ENCODE results near the gene RNU1-3.
"Not testable (repeated sequence)": the region's sequence is repeated elsewhere in the genome, so short reads cannot be mapped to it uniquely, and the experiment has no call there.

Gene RNU1-3

GRCh38 chr1:16666502-16667413 lies at the start of gene RNU1-3:
Gene RNU1-3, minus strand, starts transcription at chr1:16666948.
- DNase-seq = not testable (repeated sequence)

GRCh38 chr1:16713480-16713879 lies 46.7 kb upstream of the RNU1-3 start:
- not testable (repeated sequence) for DNase-seq

- DNase-seq = not testable (repeated sequence)
Measured at GRCh38 chr1:16712984-16713383, 46.2 kb upstream of the RNU1-3 start.

- DNase-seq = not testable (repeated sequence)
Measured at GRCh38 chr1:16712582-16712981, 45.8 kb upstream of the RNU1-3 start.

DNA sequence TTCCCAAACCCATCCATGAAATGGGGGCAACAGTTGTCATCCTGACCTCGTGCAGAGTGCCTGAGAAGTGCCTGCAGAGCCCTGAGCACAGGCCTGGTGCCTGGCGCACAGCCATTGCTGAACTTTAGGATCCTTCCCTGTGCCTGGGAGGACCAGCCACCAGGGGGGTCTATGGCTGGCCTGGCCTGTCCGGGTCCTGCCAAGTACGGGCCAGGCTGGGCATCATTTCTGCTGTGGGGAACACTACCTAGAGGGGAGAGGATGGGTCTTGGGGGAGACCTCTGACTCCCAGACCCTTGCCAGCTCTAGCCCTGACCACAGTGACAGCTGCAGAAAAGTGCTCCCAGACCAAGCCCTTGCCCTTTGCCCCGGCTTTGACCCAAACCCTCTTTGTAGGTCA lies 45.4 kb upstream of the RNU1-3 start:
- DNase-seq = not testable (repeated sequence)

GRCh38 chr1:16710618-16711017 lies 43.9 kb upstream of the RNU1-3 start:
- DNase-seq = peak; percentile 81

DNA sequence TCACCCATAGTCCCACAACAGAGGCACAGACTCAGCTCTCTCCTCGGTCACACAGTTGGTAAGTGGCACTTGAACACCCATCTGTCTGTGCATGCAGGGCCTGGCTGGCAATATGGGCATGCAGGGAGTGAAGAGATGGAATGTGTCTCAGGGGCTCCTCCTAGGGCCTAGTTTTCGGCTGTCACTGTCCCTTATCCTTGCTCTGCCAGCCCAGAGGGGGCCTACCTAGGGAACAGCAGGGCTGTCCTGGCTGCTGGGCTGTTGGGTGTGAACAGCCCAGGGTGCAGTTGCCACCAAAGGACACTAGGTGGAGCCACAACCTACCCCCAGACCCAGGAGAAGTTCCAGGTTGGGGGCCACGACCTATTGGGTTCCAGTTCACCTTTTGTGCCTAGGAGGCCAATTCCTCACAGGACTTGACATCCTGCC lies 42.9 kb upstream of the RNU1-3 start:
- not testable (repeated sequence) for DNase-seq

- not testable (repeated sequence) for DNase-seq
Measured at GRCh38 chr1:16708704-16709103, 42.0 kb upstream of the RNU1-3 start.

DNA sequence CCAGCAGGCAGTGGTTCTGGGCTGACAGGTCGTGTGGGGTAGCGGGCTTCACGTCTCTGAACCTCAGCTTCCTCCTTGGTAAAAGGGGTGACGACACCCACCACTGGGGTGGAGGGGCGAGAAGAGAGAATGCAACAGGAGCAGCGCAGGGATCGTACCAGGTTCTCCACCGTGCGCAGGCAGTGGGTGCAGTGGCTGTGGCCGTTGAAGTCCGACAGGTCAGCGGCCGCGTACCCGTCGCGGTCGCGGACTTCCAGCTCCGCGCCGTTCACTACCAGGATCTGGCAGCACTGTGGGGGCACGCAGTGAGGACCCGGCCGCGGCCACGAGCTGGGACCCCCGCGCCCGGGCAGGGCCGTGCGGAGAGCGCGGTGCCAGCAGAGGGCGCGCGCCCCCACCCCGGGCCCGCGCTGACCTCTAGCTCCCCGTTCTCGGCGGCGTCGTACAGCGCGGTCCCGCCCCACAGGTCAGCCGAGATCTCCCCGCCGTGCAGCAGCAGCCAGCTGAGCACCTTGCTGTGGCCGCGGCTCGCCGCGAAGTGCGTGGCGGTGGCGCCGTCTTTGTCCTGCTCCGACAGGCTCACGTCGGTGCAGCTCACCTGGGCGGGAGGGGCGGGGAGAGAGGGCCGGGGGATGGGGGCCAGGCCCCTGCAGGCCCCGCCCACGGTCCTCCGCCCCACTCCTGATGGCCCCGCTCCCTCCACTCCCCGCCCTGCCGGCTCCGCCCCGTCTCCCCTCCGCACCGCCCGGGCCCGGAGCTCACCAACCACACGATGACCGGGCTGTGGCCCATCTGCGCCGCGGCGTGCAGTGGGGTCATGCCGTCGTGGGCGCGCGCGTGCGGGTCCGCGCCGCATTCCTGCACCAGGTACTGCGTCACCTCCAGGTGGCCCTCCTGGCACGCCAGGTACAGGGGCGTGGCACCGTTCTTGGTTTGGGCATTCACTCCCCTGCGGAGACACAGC lies 40.7 kb upstream of the RNU1-3 start:
- not testable (repeated sequence) for DNase-seq

- DNase-seq = peak; percentile 40
Measured at GRCh38 chr1:16706302-16706701, 39.6 kb upstream of the RNU1-3 start.

DNA sequence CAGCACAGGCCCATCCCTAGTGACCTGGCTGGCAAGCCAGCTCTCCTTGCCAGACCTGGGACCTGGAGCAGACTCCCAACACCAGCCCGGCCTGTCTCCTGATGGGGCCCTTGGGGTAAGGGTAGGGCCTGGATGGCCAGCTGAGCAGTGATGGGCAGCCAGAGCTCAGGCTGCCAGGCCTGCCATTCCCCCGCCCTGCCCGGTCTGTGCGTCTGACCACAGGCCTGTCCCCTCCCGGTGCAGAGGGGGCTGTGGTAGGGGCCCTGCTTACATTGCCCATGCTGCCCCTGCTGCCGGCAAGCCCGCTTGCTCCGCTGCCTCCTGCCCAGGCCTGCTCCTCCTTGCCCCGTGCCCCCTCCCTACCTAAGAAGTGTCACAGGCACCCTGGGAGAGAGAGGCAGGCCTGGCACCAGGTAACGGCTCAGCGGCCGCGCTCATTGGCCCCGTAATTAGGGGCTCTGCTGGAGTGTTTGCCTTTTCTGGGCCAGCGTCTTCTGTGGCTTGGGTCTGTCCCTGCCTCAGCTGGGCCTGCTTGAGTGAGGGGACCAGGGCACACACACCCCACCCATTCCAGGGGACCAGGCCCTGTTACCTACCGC lies 37.9 kb upstream of the RNU1-3 start:
- not testable (repeated sequence) for DNase-seq

- not testable (repeated sequence) for DNase-seq
Measured at GRCh38 chr1:16704076-16704475, 37.3 kb upstream of the RNU1-3 start.

DNA sequence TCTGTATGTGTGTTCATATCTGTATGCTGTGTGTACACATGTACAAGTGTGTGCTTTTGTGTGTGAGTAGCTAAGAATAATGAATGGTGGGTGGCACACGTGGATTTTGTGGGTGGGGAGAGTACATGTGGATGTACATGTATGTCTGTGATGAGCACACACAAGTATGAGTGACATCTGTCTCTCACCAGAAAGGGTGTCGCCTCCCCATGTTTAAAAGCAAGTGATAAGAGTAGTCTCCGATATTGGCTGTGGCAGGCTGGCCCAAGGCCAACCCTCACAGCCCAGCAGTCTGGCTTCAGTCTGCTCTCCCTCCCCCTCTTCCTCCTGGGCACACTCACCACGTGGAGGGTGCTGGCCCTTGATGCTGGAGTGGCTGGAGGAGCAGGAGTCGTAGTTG lies 36.9 kb upstream of the RNU1-3 start:
- DNase-seq = not testable (repeated sequence)

DNA sequence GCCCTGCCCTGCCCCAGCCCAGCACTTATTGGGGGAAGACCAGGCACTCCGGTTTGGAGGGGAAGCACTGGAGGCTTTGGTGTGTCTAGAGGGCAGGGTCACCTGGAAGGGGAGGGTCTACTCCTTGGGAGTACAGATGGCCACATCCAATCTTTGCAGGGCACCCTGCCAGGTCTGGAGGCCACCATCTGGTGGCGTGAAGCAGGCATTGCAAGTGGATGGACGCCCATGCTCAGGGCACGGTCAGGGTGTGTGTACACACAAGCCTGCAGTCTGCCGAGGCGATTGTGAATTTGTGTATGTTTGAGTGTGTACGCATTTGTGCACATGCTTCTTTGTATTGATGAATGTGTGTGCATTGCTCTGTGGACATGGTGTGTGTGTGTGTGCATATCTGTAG lies 36.4 kb upstream of the RNU1-3 start:
- not testable (repeated sequence) for DNase-seq

GRCh38 chr1:16702280-16702679 lies 35.5 kb upstream of the RNU1-3 start:
- DNase-seq = not testable (repeated sequence)

GRCh38 chr1:16701189-16701588 lies 34.4 kb upstream of the RNU1-3 start:
- DNase-seq = not testable (repeated sequence)

DNA sequence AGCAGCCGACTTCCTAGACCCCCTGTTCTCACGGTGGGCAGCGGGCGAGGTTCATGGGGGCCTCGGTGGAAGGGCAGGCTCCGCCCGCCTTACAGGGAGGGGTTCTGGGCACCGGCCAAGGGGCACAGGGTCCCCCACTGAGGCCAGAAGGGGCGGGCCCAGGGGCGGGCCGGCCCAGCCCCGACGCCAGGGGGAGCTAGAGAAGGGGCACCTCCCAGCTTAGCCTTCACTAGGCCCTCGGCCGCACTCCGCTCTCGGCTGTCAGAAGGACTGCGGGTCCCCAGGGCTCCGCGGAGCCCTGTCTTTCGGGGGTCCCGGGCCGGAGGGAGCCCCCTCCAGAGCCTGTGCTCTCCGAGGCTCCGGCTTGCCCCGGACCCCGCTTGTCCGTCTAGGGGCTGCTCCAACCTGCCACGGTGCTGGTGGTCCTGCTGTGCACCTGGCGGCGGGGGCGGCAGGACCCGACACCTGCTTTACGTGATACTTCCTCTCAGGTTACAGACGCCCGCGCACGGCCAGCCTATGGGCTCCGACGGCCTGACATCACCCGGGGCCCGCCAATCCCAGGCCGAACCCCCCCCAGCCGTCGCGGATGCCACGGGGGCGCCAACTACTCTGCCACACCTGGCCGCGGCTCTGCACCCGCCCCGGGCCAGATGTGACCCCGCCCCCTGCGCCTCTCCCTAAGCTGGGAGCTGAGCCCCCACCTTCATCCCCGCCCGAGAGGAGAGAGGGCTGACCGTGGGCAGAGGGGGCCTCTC lies 33.6 kb upstream of the RNU1-3 start:
- DNase-seq = not testable (repeated sequence)

- not testable (repeated sequence) for DNase-seq
Measured at GRCh38 chr1:16699440-16699839, 32.7 kb upstream of the RNU1-3 start.

- DNase-seq = not testable (repeated sequence)
Measured at GRCh38 chr1:16697152-16697551, 30.4 kb upstream of the RNU1-3 start.

DNA sequence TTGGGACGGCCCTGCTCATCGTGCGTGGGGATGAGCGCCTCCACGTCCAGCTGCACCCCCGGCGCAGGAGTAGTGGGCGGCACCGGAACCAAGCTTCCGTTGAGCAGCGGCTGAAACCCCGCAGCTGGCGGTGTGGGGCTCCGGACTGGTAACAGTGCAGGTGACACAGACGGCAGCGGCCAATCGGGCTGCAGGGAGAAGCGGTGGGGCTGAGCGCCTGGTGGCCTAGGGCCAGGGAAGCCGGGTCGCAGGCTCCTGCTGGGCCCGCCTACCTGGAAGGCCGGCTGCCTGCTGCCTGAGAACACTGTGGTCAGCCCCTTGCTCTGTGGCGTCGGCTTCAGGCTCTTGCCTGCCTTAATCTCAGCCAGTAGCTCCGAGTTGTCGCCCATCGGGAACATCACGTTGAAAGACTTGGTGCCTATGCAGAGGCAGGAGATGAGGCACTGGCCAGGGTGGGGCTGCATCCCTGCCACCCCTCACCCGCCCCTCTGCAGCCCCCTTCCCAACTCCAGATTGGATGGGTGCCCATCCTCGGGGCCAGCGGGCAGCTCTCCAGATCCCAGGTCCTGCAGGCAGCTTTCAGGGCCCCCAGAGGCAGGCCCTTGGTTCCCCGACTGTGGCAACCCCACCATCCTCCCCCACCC lies 29.9 kb upstream of the RNU1-3 start:
- DNase-seq = not testable (repeated sequence)

DNA sequence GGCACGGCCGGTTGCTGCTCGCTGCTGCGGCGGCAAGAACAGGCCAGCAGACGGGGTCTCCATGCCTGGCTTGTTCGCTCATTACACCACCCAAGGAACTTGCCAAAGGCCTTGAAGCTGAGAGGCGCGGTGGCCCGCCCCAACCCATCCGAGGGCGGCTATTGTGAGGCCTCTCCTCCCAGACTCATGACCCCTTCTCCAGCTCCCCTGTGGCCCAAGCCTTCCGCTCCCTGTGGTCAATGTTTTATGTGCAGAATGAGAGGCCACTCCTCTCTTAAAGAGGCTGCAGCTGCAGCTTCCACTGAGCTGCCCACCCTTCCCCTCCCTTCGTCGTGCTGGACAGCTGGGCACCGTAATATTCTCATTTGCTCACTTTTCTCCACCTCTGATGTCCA lies 27.6 kb upstream of the RNU1-3 start:
- DNase-seq = not testable (repeated sequence)

All from NCI-H446 treated with DMSO at 0.1 percent for 48 hours (cell line).